ENCODE measurements around the gene TASP1.

Gene TASP1

DNA sequence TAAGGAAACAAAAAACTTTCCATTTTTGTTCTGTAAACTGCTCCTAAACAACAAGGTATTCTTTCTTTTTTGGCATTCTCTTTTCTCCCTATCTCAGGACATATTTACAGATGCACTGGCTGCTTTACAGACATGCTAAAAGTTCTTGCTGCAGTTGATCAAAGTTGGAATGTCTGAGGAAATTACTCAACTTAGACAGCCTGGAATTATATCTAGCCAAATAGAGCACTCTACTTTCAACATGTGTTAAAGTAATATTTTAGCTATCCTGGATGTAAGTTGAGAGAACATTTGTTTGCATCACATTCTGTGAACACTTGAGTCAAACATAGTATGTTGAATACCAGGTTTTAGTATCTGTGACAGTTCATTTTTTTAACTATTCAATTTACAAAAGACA is 24.8 kb downstream of the TASP1 start:
- no peak overlapping the region for H2AFZ ChIP-seq (ENCODE audit: low read depth, low read length)
- H3K27me3 ChIP-seq (ENCODE audit: insufficient read depth, low read length, poor library complexity), result no peaks in the 10 kb centered on the region
- H3K4me3 ChIP-seq (ENCODE audit: low read depth in 1 of 2, low read length in 2 of 2), result no peak overlapping the region
- peak overlapping the region; percentile 61 for H3K27ac ChIP-seq (ENCODE audit: low read length)
- H4K20me1 ChIP-seq (ENCODE audit: insufficient read depth, low read length), result no peaks in the 10 kb centered on the region
- DNase-seq (no peak), ATAC-seq (ENCODE audit: insufficient read depth, low read depth) (no peak)
- peaks cover 61% of the 10 kb centered on the region for H3K4me1 ChIP-seq (ENCODE audit: insufficient read depth, low read length)
- H3K9ac ChIP-seq (ENCODE audit: low read depth, low read length), result no peak overlapping the region
- TF ChIP-seq EZH2 (IDR thresholded peaks at IDR 0.05; ENCODE audit: borderline replicate concordance, low read depth, low read length, severe bottlenecking) (no peak), CTCF (IDR thresholded peaks at IDR 0.05; ENCODE audit: borderline replicate concordance, extremely low read depth, low read length, poor library complexity, severe bottlenecking) (no peak)
- peaks cover 100% of the 10 kb centered on the region for H3K79me2 ChIP-seq (ENCODE audit: insufficient read depth, low read length)
- H3K4me2 ChIP-seq (ENCODE audit: insufficient read depth, low read length), result no peak overlapping the region
- no peaks in the 10 kb centered on the region for H3K9me3 ChIP-seq (ENCODE audit: insufficient read depth, low read length, severe bottlenecking)
- H3K36me3 ChIP-seq (ENCODE audit: insufficient read depth, low read length), result peaks cover 97% of the 10 kb centered on the region

DNA sequence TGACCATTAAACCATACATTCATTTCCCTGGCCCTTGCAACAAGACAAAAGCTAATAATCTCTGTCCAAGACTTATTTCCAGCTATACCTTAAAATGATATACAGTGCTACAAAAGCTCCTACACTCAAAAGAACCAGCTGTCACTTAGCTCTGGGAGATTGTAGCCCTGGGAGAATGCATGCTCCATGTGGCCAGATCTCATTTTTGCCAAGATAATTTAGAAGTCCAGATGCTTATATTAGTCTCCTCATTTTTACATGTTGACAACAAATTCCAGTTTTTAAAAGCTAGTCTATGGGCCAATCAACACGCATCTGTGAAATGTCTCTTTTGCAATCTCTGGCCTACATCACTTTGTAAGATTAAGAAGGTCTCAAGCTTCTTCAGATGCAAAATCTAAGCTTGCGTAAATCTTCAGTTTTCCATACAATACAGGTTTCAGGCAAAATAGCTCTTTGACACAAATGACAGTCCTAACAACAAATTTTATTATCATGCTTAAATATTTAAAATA is 27.1 kb downstream of the TASP1 start:
- TF ChIP-seq EZH2 (IDR thresholded peaks at IDR 0.05; ENCODE audit: borderline replicate concordance, low read depth, low read length, severe bottlenecking), result no peak
- no peak for TF ChIP-seq CTCF (IDR thresholded peaks at IDR 0.05; ENCODE audit: borderline replicate concordance, extremely low read depth, low read length, poor library complexity, severe bottlenecking)
- no peaks in the 10 kb centered on the region for H3K9me3 ChIP-seq (ENCODE audit: insufficient read depth, low read length, severe bottlenecking)
- H3K4me1 ChIP-seq (ENCODE audit: insufficient read depth, low read length), result peaks cover 43% of the 10 kb centered on the region
- peaks cover 100% of the 10 kb centered on the region for H3K79me2 ChIP-seq (ENCODE audit: insufficient read depth, low read length)
- H4K20me1 ChIP-seq (ENCODE audit: insufficient read depth, low read length), result no peaks in the 10 kb centered on the region
- DNase-seq (no peak), ATAC-seq (ENCODE audit: insufficient read depth, low read depth) (no peak)
- peaks cover 97% of the 10 kb centered on the region for H3K36me3 ChIP-seq (ENCODE audit: insufficient read depth, low read length)
- no peak overlapping the region for H3K4me3 ChIP-seq (ENCODE audit: low read depth in 1 of 2, low read length in 2 of 2)
- H3K27me3 ChIP-seq (ENCODE audit: insufficient read depth, low read length, poor library complexity), result no peaks in the 10 kb centered on the region
- peak overlapping the region; percentile 15; the same call in 1 of the 2 replicates for H3K27ac ChIP-seq (ENCODE audit: low read length)
- H3K9ac ChIP-seq (ENCODE audit: low read depth, low read length), result no peak overlapping the region
- no peak overlapping the region for H2AFZ ChIP-seq (ENCODE audit: low read depth, low read length)
- H3K4me2 ChIP-seq (ENCODE audit: insufficient read depth, low read length), result no peak overlapping the region

- Histone ChIP-seq H3K4me3 (ENCODE audit: low read depth in 1 of 2, low read length in 2 of 2) (no peak overlapping the region), H4K20me1 (ENCODE audit: insufficient read depth, low read length) (no peaks in the 10 kb centered on the region), H3K79me2 (ENCODE audit: insufficient read depth, low read length) (peaks cover 98% of the 10 kb centered on the region), H3K9ac (ENCODE audit: low read depth, low read length) (no peak overlapping the region), H3K27ac (ENCODE audit: low read length) (peak overlapping the region; percentile 26; the same call in 1 of the 2 replicates), H3K27me3 (ENCODE audit: insufficient read depth, low read length, poor library complexity) (no peaks in the 10 kb centered on the region), H3K4me1 (ENCODE audit: insufficient read depth, low read length) (peaks cover 32% of the 10 kb centered on the region), H3K36me3 (ENCODE audit: insufficient read depth, low read length) (peaks cover 97% of the 10 kb centered on the region), H3K9me3 (ENCODE audit: insufficient read depth, low read length, severe bottlenecking) (no peaks in the 10 kb centered on the region), H2AFZ (ENCODE audit: low read depth, low read length) (no peak overlapping the region), H3K4me2 (ENCODE audit: insufficient read depth, low read length) (no peak overlapping the region)
- peak; percentile 66 for ATAC-seq (ENCODE audit: insufficient read depth, low read depth)
- peak; percentile 66 for DNase-seq
- TF ChIP-seq CTCF (IDR thresholded peaks at IDR 0.05; ENCODE audit: borderline replicate concordance, extremely low read depth, low read length, poor library complexity, severe bottlenecking) (peak; percentile 62), EZH2 (IDR thresholded peaks at IDR 0.05; ENCODE audit: borderline replicate concordance, low read depth, low read length, severe bottlenecking) (no peak)
Measured at GRCh38 chr20:13610184-13610583, 28.5 kb downstream of the TASP1 start.

All from DND-41 (cell line).